Osteoblast (primary cell): ENCODE data around the gene TEX55. TPM values are rescaled to one million over a fixed set of nuclear protein-coding genes. Genes with fewer than 3 reads are reported as not detected.

Experiments used
- DNase-seq: peaks from one replicate; pipeline ENCODE4 v3.0.0; 2011; ENCODE audit warnings: low spot score, mixed read lengths; ENCODE audit not compliant: insufficient read length; ENCODE audit errors: missing footprints
- H2AFZ ChIP-seq: 2 replicates; pipeline ENCODE4 v1.6.0; 2011; ENCODE audit warnings: mild to moderate bottlenecking, low read length
- H3K27ac ChIP-seq: 2 replicates; pipeline ENCODE4 v1.5.1; 2011; ENCODE audit warnings: mild to moderate bottlenecking, low read depth, low read length, moderate library complexity
- H3K27me3 ChIP-seq: 2 replicates; pipeline ENCODE4 v1.6.0; 2012; ENCODE audit warnings: mild to moderate bottlenecking, control low read depth, inconsistent platforms, low read length, moderate library complexity; ENCODE audit not compliant: insufficient read depth
- H3K36me3 ChIP-seq: 2 replicates; pipeline ENCODE4 v1.5.1; 2011; ENCODE audit warnings: mild to moderate bottlenecking, low read length, control low read depth, moderate library complexity; ENCODE audit not compliant: insufficient read depth
- H3K4me1 ChIP-seq: 2 replicates; pipeline ENCODE4 v1.5.1; 2011; ENCODE audit warnings: mild to moderate bottlenecking, low read length, control low read depth, moderate library complexity; ENCODE audit not compliant: insufficient read depth
- H3K4me2 ChIP-seq: 2 replicates; pipeline ENCODE4 v1.6.0; 2011; ENCODE audit warnings: mild to moderate bottlenecking, low read length; ENCODE audit not compliant: insufficient read depth
- H3K4me3 ChIP-seq: fragments of 200-600 bp; sonication (generic); 3 replicates; pipeline ENCODE4 v1.5.1; 2012; ENCODE audit warnings: mild to moderate bottlenecking, low read length, inconsistent platforms; ENCODE audit not compliant: insufficient read depth
- H3K79me2 ChIP-seq: 2 replicates; pipeline ENCODE4 v1.6.0; 2012; ENCODE audit warnings: mild to moderate bottlenecking, low read length, control low read depth, inconsistent platforms; ENCODE audit not compliant: insufficient read depth
- H3K9me3 ChIP-seq: 2 replicates; pipeline ENCODE4 v1.5.1; 2011; ENCODE audit warnings: low read depth, low read length, control low read depth
- H4K20me1 ChIP-seq: 2 replicates; pipeline ENCODE4 v1.6.0; 2012; ENCODE audit warnings: mild to moderate bottlenecking, low read length, control low read depth; ENCODE audit not compliant: insufficient read depth
- total RNA-seq: library from RNA; depleted of rRNA; stranded (reverse); fragments of >200 nt; gene quantifications from 2 replicates; pipeline ENCODE4 v1.2.3, GENCODE V29; 2012
- TF ChIP-seq, protein P1 (sequence below): IDR thresholded peaks from 2 replicates; pipeline ENCODE4 v1.5.1; 2011; ENCODE audit warnings: mild to moderate bottlenecking, low read depth, low read length, moderate library complexity; ENCODE audit errors: extremely low read depth

Gene TEX55
- total RNA-seq, 1 donor: not detected

GRCh38 chr3:119140466-119140865 is 5.5 kb upstream of the TEX55 start:
- Histone ChIP-seq H3K79me2 (no peaks in the 10 kb centered on the region), H3K36me3 (no peaks in the 10 kb centered on the region), H3K4me1 (no peaks in the 10 kb centered on the region), H3K27ac (no peak overlapping the region), H3K4me2 (no peak overlapping the region), H2AFZ (no peak overlapping the region), H3K4me3 (no peak overlapping the region), H4K20me1 (no peaks in the 10 kb centered on the region), H3K27me3 (no peaks in the 10 kb centered on the region), H3K9me3 (no peaks in the 10 kb centered on the region)
- DNase-seq: no peak
- TF ChIP-seq, protein P1, sequence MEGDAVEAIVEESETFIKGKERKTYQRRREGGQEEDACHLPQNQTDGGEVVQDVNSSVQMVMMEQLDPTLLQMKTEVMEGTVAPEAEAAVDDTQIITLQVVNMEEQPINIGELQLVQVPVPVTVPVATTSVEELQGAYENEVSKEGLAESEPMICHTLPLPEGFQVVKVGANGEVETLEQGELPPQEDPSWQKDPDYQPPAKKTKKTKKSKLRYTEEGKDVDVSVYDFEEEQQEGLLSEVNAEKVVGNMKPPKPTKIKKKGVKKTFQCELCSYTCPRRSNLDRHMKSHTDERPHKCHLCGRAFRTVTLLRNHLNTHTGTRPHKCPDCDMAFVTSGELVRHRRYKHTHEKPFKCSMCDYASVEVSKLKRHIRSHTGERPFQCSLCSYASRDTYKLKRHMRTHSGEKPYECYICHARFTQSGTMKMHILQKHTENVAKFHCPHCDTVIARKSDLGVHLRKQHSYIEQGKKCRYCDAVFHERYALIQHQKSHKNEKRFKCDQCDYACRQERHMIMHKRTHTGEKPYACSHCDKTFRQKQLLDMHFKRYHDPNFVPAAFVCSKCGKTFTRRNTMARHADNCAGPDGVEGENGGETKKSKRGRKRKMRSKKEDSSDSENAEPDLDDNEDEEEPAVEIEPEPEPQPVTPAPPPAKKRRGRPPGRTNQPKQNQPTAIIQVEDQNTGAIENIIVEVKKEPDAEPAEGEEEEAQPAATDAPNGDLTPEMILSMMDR: no peak

DNA sequence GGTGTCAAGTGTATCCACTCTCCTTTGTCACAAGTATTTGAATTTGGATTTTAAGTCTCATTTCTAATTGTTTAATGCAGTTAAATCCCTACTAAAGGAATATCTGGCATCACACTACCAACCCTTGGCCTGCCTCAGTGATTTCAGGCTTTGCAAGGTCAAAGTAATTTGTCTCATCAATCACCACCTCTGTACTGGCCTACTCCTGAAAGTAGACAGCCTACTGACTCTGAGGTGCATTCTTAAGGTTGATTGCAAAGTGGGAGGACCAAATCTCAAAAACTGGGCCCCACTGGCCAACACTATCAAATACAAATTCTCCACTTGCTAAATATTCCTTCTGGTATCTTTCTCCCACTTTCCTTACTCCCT is 851 bp upstream of the TEX55 start:
- H2AFZ ChIP-seq: no peak overlapping the region
- TF ChIP-seq, protein P1: no peak
- no peak overlapping the region for H3K4me2 ChIP-seq
- no peaks in the 10 kb centered on the region for H4K20me1 ChIP-seq
- peaks cover 2% of the 10 kb centered on the region for H3K4me1 ChIP-seq
- no peak overlapping the region for H3K27ac ChIP-seq
- no peaks in the 10 kb centered on the region for H3K27me3 ChIP-seq
- H3K36me3 ChIP-seq: no peaks in the 10 kb centered on the region
- no peak overlapping the region for H3K4me3 ChIP-seq
- DNase-seq: no peak
- no peaks in the 10 kb centered on the region for H3K79me2 ChIP-seq
- H3K9me3 ChIP-seq: no peaks in the 10 kb centered on the region

- TF ChIP-seq, protein P1: no peak
- H3K4me2 ChIP-seq: no peak overlapping the region
- no peak overlapping the region for H2AFZ ChIP-seq
- H3K9me3 ChIP-seq: no peaks in the 10 kb centered on the region
- H3K79me2 ChIP-seq: no peaks in the 10 kb centered on the region
- DNase-seq: no peak
- no peaks in the 10 kb centered on the region for H4K20me1 ChIP-seq
- H3K4me3 ChIP-seq: no peak overlapping the region
- no peak overlapping the region for H3K27ac ChIP-seq
- no peaks in the 10 kb centered on the region for H3K36me3 ChIP-seq
- no peaks in the 10 kb centered on the region for H3K27me3 ChIP-seq
- H3K4me1 ChIP-seq: peaks cover 2% of the 10 kb centered on the region
These were observed 812 bp downstream of the TEX55 start for GRCh38 chr3:119146578-119147375.

- no peaks in the 10 kb centered on the region for H3K27me3 ChIP-seq
- no peaks in the 10 kb centered on the region for H3K9me3 ChIP-seq
- no peak overlapping the region for H3K27ac ChIP-seq
- no peaks in the 10 kb centered on the region for H3K79me2 ChIP-seq
- TF ChIP-seq, protein P1: no peak
- no peaks in the 10 kb centered on the region for H3K36me3 ChIP-seq
- no peak overlapping the region for H3K4me3 ChIP-seq
- no peak overlapping the region for H3K4me2 ChIP-seq
- no peaks in the 10 kb centered on the region for H4K20me1 ChIP-seq
- H2AFZ ChIP-seq: no peak overlapping the region
- H3K4me1 ChIP-seq: peaks cover 2% of the 10 kb centered on the region
- no peak for DNase-seq
These were observed 1.5 kb downstream of the TEX55 start for GRCh38 chr3:119147494-119147893.
